GM23338 (cell line): ENCODE data around the gene GLMN. TPM values are rescaled to one million over a fixed set of nuclear protein-coding genes. Genes with fewer than 3 reads are reported as not detected.

Experiments
- ATAC-seq: fragments of 200-7000 bp; cut with Tn5 transposase; 3 replicates; pipeline ENCODE4 v1.9.1; 2020
- DNase-seq: peaks from one replicate; pipeline ENCODE4 v3.0.0-alpha.2; 2015; ENCODE audit warnings: low spot score
- H2AFZ ChIP-seq: fragments of 200-600 bp; sonication (generic); 2 replicates; pipeline ENCODE4 v1.8.0; 2016; ENCODE audit warnings: antibody characterized with exemption, mild to moderate bottlenecking, moderate library complexity
- H3F3A ChIP-seq: fragments of 200-600 bp; sonication (generic); replicated peaks from 2 replicates; pipeline ENCODE4 v1.8.0; 2017; ENCODE audit warnings: antibody characterized with exemption, mixed run types, low read depth
- H3K27ac ChIP-seq: fragments of 200-600 bp; sonication (generic); 2 replicates; pipeline ENCODE4 v1.6.1; 2016; ENCODE audit warnings: low read depth
- H3K27me3 ChIP-seq: fragments of 200-600 bp; sonication (generic); 2 replicates; pipeline ENCODE4 v1.8.0; 2016; ENCODE audit warnings: mild to moderate bottlenecking, mixed run types, moderate library complexity; ENCODE audit not compliant: insufficient read depth
- H3K36me3 ChIP-seq: fragments of 200-600 bp; sonication (generic); 2 replicates; pipeline ENCODE4 v1.8.0; 2016; ENCODE audit warnings: mild to moderate bottlenecking; ENCODE audit not compliant: insufficient read depth
- H3K4me1 ChIP-seq: fragments of 200-600 bp; sonication (generic); 2 replicates; pipeline ENCODE4 v1.8.0; 2016; ENCODE audit warnings: mild to moderate bottlenecking, moderate library complexity; ENCODE audit not compliant: insufficient read depth
- H3K4me2 ChIP-seq: fragments of 200-600 bp; sonication (generic); 2 replicates; pipeline ENCODE4 v1.7.1; 2017; ENCODE audit warnings: mixed run types
- H3K4me3 ChIP-seq: fragments of 200-600 bp; sonication (generic); 2 replicates; pipeline ENCODE4 v1.6.1; 2016; ENCODE audit warnings: mixed run types
- H3K79me2 ChIP-seq: fragments of 200-600 bp; sonication (generic); replicated peaks from 2 replicates; pipeline ENCODE4 v1.8.0; 2017; ENCODE audit warnings: mild to moderate bottlenecking; ENCODE audit not compliant: insufficient read depth
- H3K9me2 ChIP-seq: fragments of 200-600 bp; sonication (generic); 2 replicates; pipeline ENCODE4 v1.8.0; 2017; ENCODE audit not compliant: insufficient read depth
- H4K20me1 ChIP-seq: fragments of 200-600 bp; sonication (generic); replicated peaks from 2 replicates; pipeline ENCODE4 v1.8.0; 2017; ENCODE audit warnings: mild to moderate bottlenecking; ENCODE audit not compliant: insufficient read depth
- H3K27ac Mint-ChIP-seq: 2 replicates; pipeline ENCODE4 v1.8.0; 2020; ENCODE audit warnings: inconsistent platforms, mild to moderate bottlenecking, moderate library complexity, mixed read lengths
- H3K27me3 Mint-ChIP-seq: 3 replicates; pipeline ENCODE4 v1.8.0; 2022; ENCODE audit warnings: low read depth, mild to moderate bottlenecking, moderate library complexity, mixed read lengths, inconsistent platforms; ENCODE audit not compliant: insufficient read depth, poor library complexity
- H3K36me3 Mint-ChIP-seq: 3 replicates; pipeline ENCODE4 v1.8.0; 2021; ENCODE audit warnings: low read depth, mild to moderate bottlenecking, inconsistent platforms, moderate library complexity, mixed read lengths
- H3K4me1 Mint-ChIP-seq: 3 replicates; pipeline ENCODE4 v1.8.0; 2020; ENCODE audit warnings: mild to moderate bottlenecking, inconsistent platforms, mixed read lengths
- H3K4me3 Mint-ChIP-seq: 3 replicates; pipeline ENCODE4 v1.8.0; 2021; ENCODE audit warnings: moderate library complexity, mild to moderate bottlenecking, inconsistent platforms, mixed read lengths
- H3K9me3 Mint-ChIP-seq: 3 replicates; pipeline ENCODE4 v1.8.0; 2020; ENCODE audit warnings: moderate library complexity, mild to moderate bottlenecking, inconsistent platforms, mixed read lengths
- CREB1 ChIP-seq: fragments of 250-450 bp; sonication (Bioruptor Pico); IDR thresholded peaks from 2 replicates; pipeline ENCODE4 v1.5.0; 2020; ENCODE audit warnings: low read depth, mild to moderate bottlenecking, moderate library complexity
- CTCF ChIP-seq, 2 experiments: fragments of 200-600 bp in 1 of 2; sonication (generic) in 1 of 2; conservative IDR thresholded peaks; 2 replicates each; pipeline versions ENCODE4 v1.5.1 to v1.6.1; 2016 to 2017; ENCODE audit warnings: antibody characterized with exemption in 2 of 2, low read depth in 2 of 2, mild to moderate bottlenecking in 2 of 2, moderate library complexity in 1 of 2
- ETS1 ChIP-seq: IDR thresholded peaks from 2 replicates; pipeline ENCODE4 v1.6.1; 2016; ENCODE audit warnings: antibody characterized with exemption
- EZH2 ChIP-seq: fragments of 200-600 bp; sonication (generic); IDR thresholded peaks from one replicate; pipeline ENCODE4 v1.8.0; 2017; ENCODE audit warnings: antibody characterized with exemption, mild to moderate bottlenecking, low read depth; ENCODE audit not compliant: unreplicated experiment
- JUNB ChIP-seq: IDR thresholded peaks from one replicate; pipeline ENCODE4 v1.6.1; 2016; ENCODE audit warnings: antibody characterized with exemption; ENCODE audit not compliant: unreplicated experiment
- POLR2AphosphoS5 ChIP-seq: IDR thresholded peaks from 2 replicates; pipeline ENCODE4 v1.6.1; 2016; ENCODE audit warnings: antibody characterized with exemption, low read depth
- REST ChIP-seq: IDR thresholded peaks from one replicate; pipeline ENCODE4 v1.6.1; 2018; ENCODE audit warnings: antibody characterized with exemption; ENCODE audit not compliant: unreplicated experiment
- ZNF331 ChIP-seq: fragments of 250-450 bp; sonication (Bioruptor Pico); IDR thresholded peaks from 2 replicates; pipeline ENCODE4 v1.5.0; 2020; ENCODE audit warnings: low read depth, mild to moderate bottlenecking, moderate library complexity
- polyA plus RNA-seq: library from polyadenylated mRNA; unstranded; fragments of >200 nt; fragmentation: Nextera tagmentation; extraction: Ambion mirVana; gene quantifications from 2 replicates; pipeline ENCODE4 v1.2.1, GENCODE V29; 2016
- total RNA-seq: library from RNA; depleted of rRNA; stranded (reverse); fragments of >200 nt; shearing (Covaris generic); gene quantifications from 2 replicates; pipeline ENCODE4 v1.2.3, GENCODE V29; 2014

GLMN gene
- total and polyA plus RNA-seq, 2 experiments from 2014 or later, result 36.8 to 49.9 TPM

GRCh38 chr1:92326681-92327080, 27.9 kb upstream of the GLMN start:
- no peak overlapping the region for H3K27ac ChIP-seq
- H3K27ac Mint-ChIP-seq, result no peak overlapping the region
- H3K4me3 Mint-ChIP-seq, result no peak overlapping the region
- TF ChIP-seq ZNF331 (no peak), REST (no peak), CREB1 (CRISPR knock-in tag) (no peak)
- 0 out of 2 replicates have a peak, but pooled peaks cover 3% of the 10 kb centered on the region for H3K79me2 ChIP-seq
- no peaks in the 10 kb centered on the region for H3K27me3 ChIP-seq
- peaks cover 35% of the 10 kb centered on the region for H3K9me3 Mint-ChIP-seq
- H3K9me2 ChIP-seq, result no peaks in the 10 kb centered on the region; the same call in 1 of the 2 replicates
- H4K20me1 ChIP-seq, result no peaks in the 10 kb centered on the region
- no peak overlapping the region for H2AFZ ChIP-seq
- ATAC-seq (no peak), DNase-seq (no peak)
- H3K36me3 Mint-ChIP-seq, result peaks cover 71% of the 10 kb centered on the region
- no peak overlapping the region for H3K4me3 ChIP-seq
- no peak overlapping the region for H3K4me2 ChIP-seq
- H3K4me1 ChIP-seq, result no peaks in the 10 kb centered on the region
- H3F3A ChIP-seq, result no peaks in the 10 kb centered on the region
- H3K4me1 Mint-ChIP-seq, result peaks cover 2% of the 10 kb centered on the region; the same call in 1 of the 3 replicates
- peaks cover 2% of the 10 kb centered on the region for H3K27me3 Mint-ChIP-seq
- H3K36me3 ChIP-seq, result peaks cover 13% of the 10 kb centered on the region

- no peak overlapping the region for H3K27ac Mint-ChIP-seq
- ATAC-seq, result no peak
- no peak for TF ChIP-seq REST
- TF ChIP-seq POLR2AphosphoS5, result no peak
- TF ChIP-seq ETS1, result no peak
- TF ChIP-seq CTCF (conservative IDR thresholded peaks at IDR 0.05; ENCODE audit: low read depth in 2 of 2), result no peak
- TF ChIP-seq JUNB, result no peak
- TF ChIP-seq EZH2, result no peak
- no peak for TF ChIP-seq CREB1 (CRISPR knock-in tag)
These were observed 26.0 kb upstream of the GLMN start for GRCh38 chr1:92324784-92325183.

More at GRCh38 chr1:92324784-92325183, 26.0 kb upstream of the GLMN start:
- Histone ChIP-seq H3K27me3 (no peaks in the 10 kb centered on the region), H3K4me1 (no peaks in the 10 kb centered on the region), H3K4me2 (no peak overlapping the region), H3K4me3 (no peak overlapping the region), H3K79me2 (0 out of 2 replicates have a peak, but pooled peaks cover 3% of the 10 kb centered on the region), H2AFZ (no peak overlapping the region), H3F3A (no peaks in the 10 kb centered on the region), H3K9me2 (no peaks in the 10 kb centered on the region; the same call in 1 of the 2 replicates), H3K36me3 (peaks cover 13% of the 10 kb centered on the region), H4K20me1 (no peaks in the 10 kb centered on the region), H3K27ac (no peak overlapping the region)
- DNase-seq, result no peak
- H3K27me3 Mint-ChIP-seq, result peaks cover 2% of the 10 kb centered on the region
- no peak overlapping the region for H3K4me3 Mint-ChIP-seq
- peaks cover 35% of the 10 kb centered on the region for H3K9me3 Mint-ChIP-seq
- H3K4me1 Mint-ChIP-seq, result no peaks in the 10 kb centered on the region
- H3K36me3 Mint-ChIP-seq, result peaks cover 66% of the 10 kb centered on the region
